ENCODE data around the gene MIB1. TPM values are rescaled to one million over a fixed set of nuclear protein-coding genes. Genes with fewer than 3 reads are reported as not detected.

The MIB1 gene
- total RNA-seq, 1 donor: 33.7 TPM

Small RNA genes within 50 kb of the gene (small RNA-seq; reads per million reads assigned to genes)
- gene AC103987.3: not detected
- not detected for gene RF00019
- not detected for gene RF00045
- gene RF01241: not detected
- not detected for gene RN7SL233P
- not detected for gene RNU6-1038P

Other genes with a start within 250 kb of the MIB1 start
- 4.8 TPM for gene ESCO1, start 140.1 kb upstream of the MIB1 start, total RNA-seq
- 8.6 TPM for gene SNRPD1, start 128.5 kb upstream of the MIB1 start, total RNA-seq
- 16.7 TPM for gene ABHD3, start 36.0 kb upstream of the MIB1 start, total RNA-seq